Subcutaneous preadipocyte (primary cell): ENCODE measurements around the gene PTCH2. TPM values are rescaled to one million over a fixed set of nuclear protein-coding genes. Genes with fewer than 3 reads are reported as not detected.

Experiments
- small RNA-seq: library from RNA; depleted of rRNA; stranded (forward); fragments of <200 nt; gene quantifications from one replicate; pipeline ENCODE3, GENCODE V24; 2012
- total RNA-seq: library from RNA; depleted of rRNA; stranded (reverse); fragments of >200 nt; gene quantifications from 2 replicates; pipeline ENCODE4 v1.2.3, GENCODE V29; 2012

Gene PTCH2
- 0.20 and 0.37 TPM in 2 replicates for total RNA-seq

GRCh38 chr1:44842862-44843655 lies at the start of gene PTCH2:
Gene PTCH2, minus strand, starts transcription at chr1:44843253. Its CDS starts 321 bp downstream, at chr1:44842932.

GRCh38 chr1:44808063-44808937 lies 34.8 kb downstream of the PTCH2 start, which contains the start of gene BTBD19:
Gene BTBD19, plus strand, starts transcription at chr1:44808523. Its CDS starts 298 bp downstream, at chr1:44808821.

DNA sequence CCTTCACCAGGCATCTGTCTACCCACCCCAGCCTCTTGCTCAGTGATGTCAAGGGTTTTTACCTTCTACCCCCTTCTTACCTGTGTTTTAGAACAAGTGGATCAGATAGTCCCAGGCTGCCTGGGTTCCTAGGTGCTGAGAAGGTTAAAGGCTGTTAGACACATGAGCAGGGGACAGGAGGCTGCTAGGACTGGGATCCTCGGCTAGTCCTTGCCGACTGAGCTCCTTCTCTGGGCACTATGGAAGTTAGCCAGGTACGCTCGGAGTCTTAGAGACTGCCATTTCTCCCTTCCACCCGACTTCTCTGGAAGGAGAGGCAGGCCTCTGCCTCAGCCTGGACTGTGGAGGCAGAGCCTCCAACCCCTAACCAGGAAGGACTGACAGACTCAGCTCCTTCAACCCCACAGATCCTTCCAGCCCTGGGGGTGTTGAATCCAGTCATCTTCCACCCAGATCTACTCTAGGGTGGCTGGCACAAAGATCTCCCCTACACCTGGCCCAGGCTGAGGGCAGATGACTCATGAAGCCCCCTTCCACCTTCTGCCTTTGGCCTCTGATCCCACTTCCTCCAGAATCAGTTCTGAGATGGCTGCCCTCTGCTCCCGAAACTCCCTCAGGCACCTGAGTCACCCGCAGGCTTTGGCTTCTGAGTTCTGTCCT lies 36.2 kb downstream of the PTCH2 start, which contains the start of gene DYNLT4:
DYNLT4 (minus strand) TSS at position 648 of the 660 bp plus-strand sequence. CDS start 683 bp downstream, outside the sequence.

DNA sequence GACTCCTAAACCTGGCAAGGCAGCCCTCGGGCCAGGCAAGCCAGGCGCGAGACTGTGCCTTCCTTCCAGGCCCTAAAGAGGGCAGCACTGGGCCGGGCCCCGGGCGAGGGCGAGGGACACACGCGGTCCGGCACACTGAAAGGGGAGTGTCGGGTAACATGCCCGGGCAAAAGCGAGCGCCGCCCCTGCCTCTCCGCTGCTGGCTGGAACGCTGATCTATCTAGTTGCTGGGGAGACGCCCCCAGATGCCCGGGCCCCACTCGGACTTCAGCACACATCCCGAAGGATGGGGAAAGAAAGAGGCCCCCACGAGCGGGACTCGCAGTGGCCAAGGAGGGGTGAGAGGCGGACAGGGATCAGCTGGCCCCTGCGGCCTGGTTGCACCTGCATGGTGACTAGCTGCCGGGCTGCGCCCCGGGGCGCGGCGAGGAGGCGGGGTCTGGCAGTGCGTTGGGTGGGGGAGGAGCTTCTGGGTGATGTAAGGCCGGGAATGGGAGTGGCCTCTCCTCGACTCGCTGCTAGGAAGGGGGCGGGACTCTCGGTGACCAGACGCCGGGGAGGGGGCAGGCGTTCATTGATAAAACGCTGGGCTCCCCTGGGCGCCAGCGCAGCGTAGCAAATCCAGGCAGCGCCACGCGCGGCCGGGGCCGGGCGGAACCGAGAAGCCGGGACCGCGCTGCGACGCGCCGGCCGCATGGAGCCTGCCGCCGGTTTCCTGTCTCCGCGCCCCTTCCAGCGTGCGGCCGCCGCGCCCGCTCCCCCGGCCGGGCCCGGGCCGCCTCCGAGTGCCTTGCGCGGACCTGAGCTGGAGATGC lies 43.1 kb downstream of the PTCH2 start, which contains the start of gene PLK3:
PLK3 (plus strand) TSS at position 608 of the 815 bp plus-strand sequence; CDS start at position 695, 87 bp downstream.

DNA sequence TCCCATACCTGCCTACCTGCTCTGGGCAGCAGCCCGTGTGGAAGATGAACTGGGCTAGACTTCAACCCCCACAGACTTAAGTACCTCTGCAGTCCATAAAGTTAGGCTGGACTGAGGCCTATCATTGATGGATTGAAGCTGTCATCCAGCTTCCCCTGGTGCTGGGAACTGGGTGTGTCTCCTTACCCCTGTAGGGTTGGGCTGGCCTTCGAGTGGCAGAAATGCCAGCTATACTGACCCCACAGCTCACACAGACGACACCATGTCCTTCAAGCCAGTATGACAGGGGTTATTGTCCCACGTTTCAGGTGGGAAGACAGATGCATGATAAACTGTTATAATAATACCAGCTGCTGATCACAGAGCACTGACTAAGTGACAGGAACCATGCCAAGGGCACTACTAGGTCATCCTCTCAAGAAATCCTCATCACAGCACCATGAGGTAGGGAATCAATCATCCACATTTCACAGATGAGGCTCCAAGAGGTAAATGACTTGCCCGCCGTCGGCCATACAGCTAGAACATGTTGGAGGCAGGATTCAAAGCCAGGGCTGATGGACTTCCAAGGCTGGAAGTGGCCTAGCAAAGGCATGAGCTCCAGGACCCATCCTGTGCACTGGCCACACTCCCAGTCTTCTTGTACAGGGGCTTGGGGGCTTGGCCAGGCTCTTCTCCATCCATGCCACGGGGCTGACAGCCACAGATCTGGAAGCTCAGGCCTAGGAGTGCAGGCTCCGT lies 54.8 kb downstream of the PTCH2 start, which contains the start of gene BEST4:
BEST4 (minus strand) TSS at position 51 of the 741 bp plus-strand sequence. CDS start 465 bp downstream, outside the sequence.

DNA sequence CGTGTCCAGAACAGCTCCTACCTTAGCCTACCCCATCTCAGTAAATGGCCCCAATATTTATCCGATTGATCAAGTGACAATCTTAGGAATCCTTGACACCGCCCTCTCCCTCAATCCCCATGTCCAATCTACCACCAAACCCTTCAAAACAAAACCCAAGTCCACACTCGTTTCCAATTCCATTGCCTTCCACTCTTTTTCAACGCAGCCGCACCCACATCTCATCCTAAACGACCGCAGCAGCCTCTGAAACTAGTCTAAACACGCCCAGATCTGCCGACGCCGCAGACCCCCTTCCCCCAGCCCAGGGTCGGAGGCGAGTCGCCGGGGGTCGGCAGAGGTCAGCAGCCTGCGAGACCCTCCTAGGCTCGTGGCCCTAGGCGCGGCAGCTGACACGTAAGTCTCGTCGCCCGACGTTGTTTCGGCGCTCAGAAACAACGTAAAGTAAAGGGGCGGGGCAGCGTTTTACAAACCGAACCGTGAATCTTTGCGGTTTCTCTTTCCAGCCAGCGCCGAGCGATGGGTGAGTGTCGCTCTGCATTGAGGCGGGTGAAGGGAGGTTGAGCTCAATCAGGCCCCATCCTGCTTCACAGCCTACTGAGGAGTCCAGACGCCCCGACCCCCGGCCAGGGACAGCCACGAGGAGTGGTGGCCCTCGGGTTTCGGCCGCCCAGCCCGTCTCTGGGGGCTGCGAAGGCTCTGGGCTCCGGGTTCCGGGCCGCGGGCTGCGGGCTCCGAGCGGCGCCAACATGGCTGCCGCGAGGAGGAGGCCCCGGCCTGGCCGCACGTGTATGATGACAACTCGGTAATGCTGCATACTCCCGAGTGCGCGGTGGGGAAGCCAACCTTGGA lies 67.7 kb downstream of the PTCH2 start, which contains the start of gene RPS8:
RPS8 (plus strand) TSS at position 463 of the 852 bp plus-strand sequence; CDS start at position 520, 57 bp downstream.

Small RNAs within 50 kb of the gene (small RNA-seq; reads per million reads assigned to genes)
- gene AL136380.1 (not detected), gene SNORD38A (1,443 reads per million, percentile 100 among the genes with 10 or more reads in this experiment), gene SNORD38B (not detected), gene SNORD46 (53.0 reads per million, percentile 98 among the genes with 10 or more reads in this experiment), gene SNORD55 (not detected)

Other genes starting within 250 kb of the PTCH2 start
- 9.8 and 14.3 TPM in 2 replicates for gene TMEM53, start 168.8 kb downstream of the PTCH2 start, total RNA-seq
- gene ARMH1, start 168.5 kb downstream of the PTCH2 start, total RNA-seq, result 0.59 and 2.2 TPM in 2 replicates
- not detected in 2 replicates for gene RNU5D-1, start 112.1 kb downstream of the PTCH2 start, total RNA-seq
- gene KIF2C, start 103.4 kb downstream of the PTCH2 start, total RNA-seq, result 28.3 and 39.1 TPM in 2 replicates
- gene RPS8, start 67.7 kb downstream of the PTCH2 start, total RNA-seq, result 928 and 1,821 TPM in 2 replicates
- not detected in 2 replicates for gene BEST4, start 55.1 kb downstream of the PTCH2 start, total RNA-seq
- gene PLK3, start 42.9 kb downstream of the PTCH2 start, total RNA-seq, result 23.1 and 41.8 TPM in 2 replicates
- gene DYNLT4, start 35.9 kb downstream of the PTCH2 start, total RNA-seq, result not detected in 2 replicates
- 3.7 and 7.4 TPM in 2 replicates for gene BTBD19, start 34.7 kb downstream of the PTCH2 start, total RNA-seq
- gene EIF2B3, start 143.3 kb upstream of the PTCH2 start, total RNA-seq, result 44.4 and 47.0 TPM in 2 replicates
- 21.7 and 27.2 TPM in 2 replicates for gene HECTD3, start 168.1 kb upstream of the PTCH2 start, total RNA-seq
- gene UROD, start 169.0 kb upstream of the PTCH2 start, total RNA-seq, result 112 and 128 TPM in 2 replicates